Uterus (tissue), 2 donors: ENCODE results near the gene ETS1.

Experiments
- POLR2A ChIP-seq, 2 donors: fragments of 450-650 bp; IDR thresholded peaks; one replicate each; pipeline ENCODE4 v1.6.1; 2016; ENCODE audit warnings: antibody characterized with exemption in 2 of 2, mild to moderate bottlenecking in 1 of 2, moderate library complexity in 1 of 2
- TF ChIP-seq, protein P1 (sequence below), 4 experiments: fragments of 200-600 bp in 2 of 4; fragments of 450-650 bp in 2 of 4; sonication (generic) in 2 of 4; IDR thresholded peaks; one replicate each; pipeline ENCODE4 v1.5.1; 2016 to 2019; ENCODE audit warnings: antibody characterized with exemption in 4 of 4, mild to moderate bottlenecking in 2 of 4, moderate library complexity in 1 of 4

DNA sequence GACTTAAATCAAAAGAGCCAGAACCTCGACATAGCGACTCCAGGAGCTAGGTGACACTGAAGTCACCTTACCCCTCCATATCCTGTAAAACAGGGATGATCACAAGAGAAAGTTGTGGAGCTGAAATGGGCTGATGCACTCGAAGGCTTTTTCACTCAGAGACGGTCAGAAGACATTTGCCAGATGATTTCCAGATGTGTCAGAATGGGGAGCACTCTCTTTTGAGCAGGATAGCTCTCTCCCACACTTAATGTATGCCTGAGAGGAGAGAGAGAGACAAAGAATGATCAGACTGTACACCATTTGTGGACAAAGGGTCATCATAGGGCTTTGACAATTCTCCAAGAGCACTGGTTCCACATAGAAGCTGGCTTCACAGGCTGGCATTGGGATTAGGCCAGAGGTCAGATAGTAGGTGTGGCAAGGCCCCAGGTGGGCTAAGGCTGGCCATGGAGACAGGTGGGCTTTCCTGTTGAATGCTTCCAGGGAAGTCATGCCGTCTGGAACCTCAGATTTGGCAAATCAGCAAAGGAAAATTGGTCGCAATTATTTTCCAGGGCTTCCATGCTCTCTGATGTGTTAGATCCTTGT is 42.3 kb upstream of the ETS1 start:
- TF ChIP-seq, protein P1, sequence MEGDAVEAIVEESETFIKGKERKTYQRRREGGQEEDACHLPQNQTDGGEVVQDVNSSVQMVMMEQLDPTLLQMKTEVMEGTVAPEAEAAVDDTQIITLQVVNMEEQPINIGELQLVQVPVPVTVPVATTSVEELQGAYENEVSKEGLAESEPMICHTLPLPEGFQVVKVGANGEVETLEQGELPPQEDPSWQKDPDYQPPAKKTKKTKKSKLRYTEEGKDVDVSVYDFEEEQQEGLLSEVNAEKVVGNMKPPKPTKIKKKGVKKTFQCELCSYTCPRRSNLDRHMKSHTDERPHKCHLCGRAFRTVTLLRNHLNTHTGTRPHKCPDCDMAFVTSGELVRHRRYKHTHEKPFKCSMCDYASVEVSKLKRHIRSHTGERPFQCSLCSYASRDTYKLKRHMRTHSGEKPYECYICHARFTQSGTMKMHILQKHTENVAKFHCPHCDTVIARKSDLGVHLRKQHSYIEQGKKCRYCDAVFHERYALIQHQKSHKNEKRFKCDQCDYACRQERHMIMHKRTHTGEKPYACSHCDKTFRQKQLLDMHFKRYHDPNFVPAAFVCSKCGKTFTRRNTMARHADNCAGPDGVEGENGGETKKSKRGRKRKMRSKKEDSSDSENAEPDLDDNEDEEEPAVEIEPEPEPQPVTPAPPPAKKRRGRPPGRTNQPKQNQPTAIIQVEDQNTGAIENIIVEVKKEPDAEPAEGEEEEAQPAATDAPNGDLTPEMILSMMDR (IDR thresholded peaks at IDR 0.05), result no peak
- no peak for TF ChIP-seq POLR2A (IDR thresholded peaks at IDR 0.05)
